BJ (cell line): Measurements from ENCODE around the gene TNNT2. TPM values are rescaled to one million over a fixed set of nuclear protein-coding genes. Genes with fewer than 3 reads are reported as not detected.

Source experiments
- CTCF ChIA-PET: fragments of 350-600 bp; formaldehyde crosslinking; extraction: SDS; loops from one replicate; lab custom pipeline; 2021; ENCODE audit warnings: antibody characterized with exemption, inconsistent platforms; lab: Yijun Ruan, JAX
- POLR2A ChIA-PET: fragments of 300-600 bp; sonication (Branson Sonifier 250); formaldehyde crosslinking; extraction: SDS; loops from one replicate; lab custom pipeline; 2021; ENCODE audit warnings: antibody characterized with exemption; lab: Charles Lee
- DNase-seq: peaks from one replicate; pipeline ENCODE4 v3.0.0-alpha.2; 2011; ENCODE audit warnings: low read depth
- H3K27me3 ChIP-seq: 2 replicates; pipeline ENCODE4 v1.6.0; 2011; ENCODE audit warnings: low read length; ENCODE audit not compliant: control insufficient read depth, insufficient read depth
- H3K36me3 ChIP-seq: 2 replicates; pipeline ENCODE4 v1.5.1; 2011; ENCODE audit warnings: low read length; ENCODE audit not compliant: control insufficient read depth, insufficient read depth
- H3K4me3 ChIP-seq: 2 replicates; pipeline ENCODE4 v1.5.1; 2011; ENCODE audit warnings: low read depth, mild to moderate bottlenecking, control low read depth, low read length
- polyA plus RNA-seq: library from polyadenylated mRNA; depleted of rRNA; stranded (reverse); fragments of >200 nt; gene quantifications from 2 replicates; pipeline ENCODE4 v1.2.3, GENCODE V29; 2011
- TF ChIP-seq, protein P1 (sequence below): IDR thresholded peaks from 2 replicates; pipeline ENCODE4 v1.5.1; 2011; ENCODE audit warnings: low read depth, mild to moderate bottlenecking, control low read depth, inconsistent platforms, low read length, moderate library complexity; ENCODE audit not compliant: insufficient read depth

Gene TNNT2
- polyA plus RNA-seq, 1 experiment, result not detected

DNA sequence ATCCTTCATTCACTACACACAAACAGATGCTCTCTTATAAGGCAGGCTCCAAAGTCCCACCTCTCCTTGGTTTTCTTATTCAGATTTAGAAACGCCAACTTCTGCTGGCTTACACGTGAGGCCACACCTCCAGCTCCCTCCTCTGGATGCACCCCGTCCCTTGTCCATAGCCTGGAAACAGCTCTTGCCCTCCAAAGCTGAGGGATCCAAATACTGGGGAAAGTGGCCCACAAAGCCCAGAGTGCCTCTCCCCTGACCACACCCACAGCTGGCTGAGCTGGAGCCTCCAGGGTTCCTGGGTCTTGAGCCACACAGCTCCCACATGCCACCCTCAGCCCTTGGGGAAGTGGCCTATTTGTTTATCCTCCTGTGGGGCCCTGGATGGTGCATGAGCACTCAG lies 17.1 kb upstream of the TNNT2 start:
- H3K4me3 ChIP-seq, result no peak overlapping the region
- no peaks in the 10 kb centered on the region for H3K36me3 ChIP-seq
- ChIA-PET POLR2A (no interaction called here), CTCF (interaction anchor here (1.5 to 5.8 kb wide), 4 partner anchors 9 to 140 kb away, joined by 3 to 41 read pairs (median 15); no protein-coding TSS in a partner anchor)
- H3K27me3 ChIP-seq, result peaks cover 30% of the 10 kb centered on the region
- TF ChIP-seq, protein P1, sequence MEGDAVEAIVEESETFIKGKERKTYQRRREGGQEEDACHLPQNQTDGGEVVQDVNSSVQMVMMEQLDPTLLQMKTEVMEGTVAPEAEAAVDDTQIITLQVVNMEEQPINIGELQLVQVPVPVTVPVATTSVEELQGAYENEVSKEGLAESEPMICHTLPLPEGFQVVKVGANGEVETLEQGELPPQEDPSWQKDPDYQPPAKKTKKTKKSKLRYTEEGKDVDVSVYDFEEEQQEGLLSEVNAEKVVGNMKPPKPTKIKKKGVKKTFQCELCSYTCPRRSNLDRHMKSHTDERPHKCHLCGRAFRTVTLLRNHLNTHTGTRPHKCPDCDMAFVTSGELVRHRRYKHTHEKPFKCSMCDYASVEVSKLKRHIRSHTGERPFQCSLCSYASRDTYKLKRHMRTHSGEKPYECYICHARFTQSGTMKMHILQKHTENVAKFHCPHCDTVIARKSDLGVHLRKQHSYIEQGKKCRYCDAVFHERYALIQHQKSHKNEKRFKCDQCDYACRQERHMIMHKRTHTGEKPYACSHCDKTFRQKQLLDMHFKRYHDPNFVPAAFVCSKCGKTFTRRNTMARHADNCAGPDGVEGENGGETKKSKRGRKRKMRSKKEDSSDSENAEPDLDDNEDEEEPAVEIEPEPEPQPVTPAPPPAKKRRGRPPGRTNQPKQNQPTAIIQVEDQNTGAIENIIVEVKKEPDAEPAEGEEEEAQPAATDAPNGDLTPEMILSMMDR, result no peak
- DNase-seq, result no peak

DNA sequence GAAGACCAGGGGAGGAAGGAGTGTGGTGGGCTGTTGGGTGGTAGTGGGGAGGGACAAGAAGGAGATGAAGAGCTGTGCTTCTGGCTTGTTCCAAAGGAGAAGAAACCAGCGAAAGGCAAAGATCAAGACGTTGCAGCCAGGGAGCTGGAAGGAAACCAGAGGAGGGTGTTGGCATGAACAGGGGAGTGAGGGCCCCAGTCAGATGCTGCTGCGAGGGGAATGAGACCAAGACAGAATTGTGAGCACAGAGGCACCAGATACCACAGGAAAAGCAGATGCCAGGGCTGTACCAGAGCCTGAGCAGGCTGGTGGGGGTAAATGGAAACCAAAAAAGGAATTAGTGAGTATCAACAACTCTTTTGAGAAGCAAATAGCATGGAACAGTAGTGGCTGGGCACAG lies 15.6 kb upstream of the TNNT2 start:
- ChIA-PET CTCF (interaction anchor here (1.2 to 5.8 kb wide), 3 partner anchors 8 to 45 kb away, joined by 5 to 41 read pairs (median 6); no protein-coding TSS in a partner anchor), POLR2A (no interaction called here)
- Histone ChIP-seq H3K4me3 (no peak overlapping the region), H3K36me3 (no peaks in the 10 kb centered on the region), H3K27me3 (peaks cover 21% of the 10 kb centered on the region)
- DNase-seq, result no peak
- TF ChIP-seq, protein P1, result no peak

DNA sequence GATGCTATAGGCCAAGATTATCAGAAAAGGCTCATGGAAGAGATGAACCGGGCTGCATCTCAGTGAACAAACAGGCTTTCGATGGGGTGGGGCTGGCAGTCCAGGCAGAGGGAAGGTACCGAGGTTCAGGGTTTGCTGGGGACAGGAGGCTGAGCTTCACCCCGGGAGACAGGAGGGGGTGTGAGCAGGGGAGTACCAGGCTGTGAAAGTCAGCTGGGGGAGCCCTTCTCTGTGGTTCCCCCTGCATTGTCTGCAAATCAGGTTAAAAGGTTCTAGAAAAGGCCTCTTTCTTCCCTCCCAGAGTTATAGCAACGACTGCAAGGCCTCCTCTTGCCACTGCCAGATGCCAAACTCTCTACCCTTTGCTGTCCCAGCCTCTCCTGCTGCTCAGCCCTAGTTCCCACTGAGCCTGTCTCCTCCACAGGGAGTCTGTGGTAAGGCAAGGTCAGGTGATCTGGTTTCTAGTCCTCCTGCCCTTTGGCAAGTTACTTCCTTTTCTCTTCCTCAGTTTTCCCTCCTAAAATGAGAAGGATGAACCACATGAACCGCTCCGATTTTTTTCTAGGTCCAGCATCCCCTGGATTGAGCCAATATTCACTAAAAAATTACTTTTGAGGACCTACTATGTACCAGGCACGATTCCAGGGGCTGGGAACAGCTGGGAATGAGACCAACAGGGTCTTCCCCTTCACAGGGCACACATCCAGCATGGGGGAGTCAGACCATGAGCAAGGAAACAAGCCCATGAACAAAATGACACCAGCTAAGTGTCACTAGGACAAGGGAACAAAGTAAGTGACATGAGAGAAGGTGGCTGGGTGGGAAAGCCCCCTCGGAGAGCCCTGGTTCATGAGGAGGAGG lies 14.4 kb upstream of the TNNT2 start:
- Histone ChIP-seq H3K27me3 (peaks cover 14% of the 10 kb centered on the region), H3K36me3 (no peaks in the 10 kb centered on the region), H3K4me3 (no peak overlapping the region)
- CTCF ChIA-PET, result interaction anchor here (1.0 to 1.8 kb wide), 4 partner anchors 9 to 46 kb away, joined by 3 to 6 read pairs (median 4); no protein-coding TSS in a partner anchor
- POLR2A ChIA-PET, result interaction anchor here (0.6 kb wide), 1 partner anchor 245 kb away, joined by 3 read pairs; no protein-coding TSS in a partner anchor
- no peak for DNase-seq
- TF ChIP-seq, protein P1, result no peak

DNA sequence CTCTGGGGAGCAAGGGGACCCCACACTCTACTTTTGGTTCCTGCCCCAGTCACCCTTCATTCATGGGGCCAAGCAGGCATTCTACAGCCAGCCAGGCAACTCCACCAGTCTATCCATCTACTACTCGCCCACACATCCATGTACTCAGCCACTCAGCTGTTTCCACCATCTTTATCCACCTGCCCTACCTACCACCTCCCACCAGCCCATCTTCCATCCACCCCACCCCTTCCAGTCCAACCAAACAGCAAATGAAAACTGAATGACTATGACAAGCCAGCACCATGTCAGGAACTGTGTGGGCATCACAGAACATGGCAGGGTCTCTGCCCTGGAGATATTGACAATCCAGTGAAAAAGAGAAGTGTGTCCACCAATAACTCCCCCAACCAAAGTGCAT lies 13.7 kb upstream of the TNNT2 start:
- no peaks in the 10 kb centered on the region for H3K36me3 ChIP-seq
- peaks cover 14% of the 10 kb centered on the region for H3K27me3 ChIP-seq
- H3K4me3 ChIP-seq, result no peak overlapping the region
- POLR2A ChIA-PET, result no interaction called here
- no peak for DNase-seq
- CTCF ChIA-PET, result interaction anchor here (1.8 kb wide), 1 partner anchor 10 kb away, joined by 4 read pairs; no protein-coding TSS in a partner anchor
- TF ChIP-seq, protein P1, result no peak

DNA sequence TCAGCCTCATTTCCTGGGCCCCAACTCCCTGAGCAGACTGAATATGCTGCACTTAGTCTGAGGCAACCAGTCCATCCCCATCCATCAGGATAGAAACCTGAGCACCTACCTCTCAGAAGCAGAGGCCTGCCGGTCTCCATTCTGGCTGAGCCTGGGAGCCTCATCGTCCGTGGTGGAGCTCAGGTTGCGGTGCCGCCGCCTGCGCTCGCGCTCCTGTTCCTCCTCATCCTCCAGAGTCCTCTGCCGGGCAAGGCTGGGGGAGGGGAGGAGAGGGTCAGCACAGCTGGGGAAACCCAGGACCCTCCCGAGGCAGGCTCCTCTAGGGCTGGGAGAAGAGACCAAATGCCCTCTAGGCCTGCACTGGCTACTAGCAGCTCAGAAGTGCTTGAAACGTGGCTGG lies 11.6 kb upstream of the TNNT2 start:
- TF ChIP-seq, protein P1, result no peak
- DNase-seq, result no peak
- Histone ChIP-seq H3K36me3 (no peaks in the 10 kb centered on the region), H3K4me3 (no peak overlapping the region), H3K27me3 (peaks cover 5% of the 10 kb centered on the region)
- ChIA-PET POLR2A (interaction anchor here (0.6 kb wide), 1 partner anchor 192 kb away, joined by 3 read pairs; no protein-coding TSS in a partner anchor), CTCF (interaction anchor here (0.7 to 8.0 kb wide), 3 partner anchors 16 to 135 kb away, joined by 3 to 59 read pairs (median 4); no protein-coding TSS in a partner anchor)
